ENCODE measurements around the gene FAM98B.

DNA sequence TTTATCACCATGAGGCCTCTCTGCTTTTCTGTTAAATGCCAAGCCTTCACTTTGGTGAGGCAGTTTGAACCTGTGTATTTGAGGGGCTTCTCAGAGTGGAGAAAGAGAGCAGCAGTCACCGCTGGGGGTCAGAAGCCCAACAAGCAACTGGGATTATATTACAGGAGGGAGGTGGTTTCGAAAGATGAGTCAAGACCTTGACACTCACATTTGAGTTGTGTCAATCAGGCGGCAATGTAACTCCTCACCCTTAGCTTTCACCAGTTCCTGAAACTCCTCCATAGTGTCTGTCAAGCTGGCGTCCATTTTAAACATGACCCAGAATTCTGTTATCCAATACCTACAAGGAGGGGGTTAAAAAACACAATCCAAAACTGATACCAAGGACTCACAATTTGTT is 64.2 kb downstream of the FAM98B start:
- TF ChIP-seq, protein P1, sequence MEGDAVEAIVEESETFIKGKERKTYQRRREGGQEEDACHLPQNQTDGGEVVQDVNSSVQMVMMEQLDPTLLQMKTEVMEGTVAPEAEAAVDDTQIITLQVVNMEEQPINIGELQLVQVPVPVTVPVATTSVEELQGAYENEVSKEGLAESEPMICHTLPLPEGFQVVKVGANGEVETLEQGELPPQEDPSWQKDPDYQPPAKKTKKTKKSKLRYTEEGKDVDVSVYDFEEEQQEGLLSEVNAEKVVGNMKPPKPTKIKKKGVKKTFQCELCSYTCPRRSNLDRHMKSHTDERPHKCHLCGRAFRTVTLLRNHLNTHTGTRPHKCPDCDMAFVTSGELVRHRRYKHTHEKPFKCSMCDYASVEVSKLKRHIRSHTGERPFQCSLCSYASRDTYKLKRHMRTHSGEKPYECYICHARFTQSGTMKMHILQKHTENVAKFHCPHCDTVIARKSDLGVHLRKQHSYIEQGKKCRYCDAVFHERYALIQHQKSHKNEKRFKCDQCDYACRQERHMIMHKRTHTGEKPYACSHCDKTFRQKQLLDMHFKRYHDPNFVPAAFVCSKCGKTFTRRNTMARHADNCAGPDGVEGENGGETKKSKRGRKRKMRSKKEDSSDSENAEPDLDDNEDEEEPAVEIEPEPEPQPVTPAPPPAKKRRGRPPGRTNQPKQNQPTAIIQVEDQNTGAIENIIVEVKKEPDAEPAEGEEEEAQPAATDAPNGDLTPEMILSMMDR (conservative IDR thresholded peaks at IDR 0.05; ENCODE audit: low read depth in 2 of 2) = no peak
- no peak for TF ChIP-seq EZH2phosphoT487 (IDR thresholded peaks at IDR 0.05; ENCODE audit: unreplicated experiment)

All from GM23338 (cell line).